NCI-H128 (cell line): ENCODE measurements around the gene ZMIZ1.
A peak's percentile ranks its signal among the peaks of the same experiment; 100 is the strongest.

Experiments
- DNase-seq: peaks from one replicate; lab custom pipeline; 2025; ENCODE audit not compliant: unreplicated experiment; lab: John Stamatoyannopoulos, UW

The ZMIZ1 gene

GRCh38 chr10:79068562-79069324 is at the start of gene ZMIZ1:
ZMIZ1 (plus strand) TSS chr10:79068966; CDS start chr10:79201633, 132,667 bp downstream.
- DNase-seq: peak; percentile 54

GRCh38 chr10:79019441-79020014 is 49.2 kb upstream of the ZMIZ1 start:
- no peak for DNase-seq

GRCh38 chr10:79020015-79020491 is 48.7 kb upstream of the ZMIZ1 start:
- no peak for DNase-seq

- no peak for DNase-seq
These were observed 48.2 kb upstream of the ZMIZ1 start for GRCh38 chr10:79020605-79021004.

GRCh38 chr10:79021331-79021907 is 47.3 kb upstream of the ZMIZ1 start:
- no peak for DNase-seq

- no peak for DNase-seq
These were observed 46.7 kb upstream of the ZMIZ1 start for GRCh38 chr10:79021948-79022499.

- DNase-seq: no peak
These were observed 46.1 kb upstream of the ZMIZ1 start for GRCh38 chr10:79022565-79023230.

GRCh38 chr10:79023240-79024162 is 45.3 kb upstream of the ZMIZ1 start:
- DNase-seq: no peak

- no peak for DNase-seq
These were observed 44.5 kb upstream of the ZMIZ1 start for GRCh38 chr10:79024296-79024695.

GRCh38 chr10:79024720-79025198 is 44.0 kb upstream of the ZMIZ1 start:
- no peak for DNase-seq

- DNase-seq: no peak
These were observed 43.5 kb upstream of the ZMIZ1 start for GRCh38 chr10:79025199-79025832.

- DNase-seq: no peak
These were observed 42.4 kb upstream of the ZMIZ1 start for GRCh38 chr10:79026341-79026761.

- DNase-seq: no peak
These were observed 42.0 kb upstream of the ZMIZ1 start for GRCh38 chr10:79026806-79027146.

GRCh38 chr10:79027147-79028055 is 41.4 kb upstream of the ZMIZ1 start:
- no peak for DNase-seq

- DNase-seq: no peak
These were observed 40.7 kb upstream of the ZMIZ1 start for GRCh38 chr10:79028056-79028430.

- DNase-seq: no peak
These were observed 40.2 kb upstream of the ZMIZ1 start for GRCh38 chr10:79028451-79029010.

GRCh38 chr10:79029478-79030390 is 39.0 kb upstream of the ZMIZ1 start:
- DNase-seq: no peak
